GM10266 (cell line): Measurements from ENCODE around the gene GRM8.

ENCODE experiments used
- DNase-seq: peaks from one replicate; pipeline ENCODE4 v3.0.0; 2012; ENCODE audit errors: extremely low spot score
- CTCF ChIP-seq: IDR thresholded peaks from 2 replicates; pipeline ENCODE4 v1.5.1; 2012; ENCODE audit warnings: mild to moderate bottlenecking, low read depth; ENCODE audit not compliant: control insufficient read depth, insufficient read depth; ENCODE audit errors: missing control alignments

The GRM8 gene

GRCh38 chr7:127114742-127115265 lies 137.9 kb downstream of the GRM8 start:
- no peak for TF ChIP-seq CTCF
- DNase-seq: no peak

- DNase-seq: peak; percentile 50
- TF ChIP-seq CTCF: peak; percentile 20
These were observed 145.1 kb downstream of the GRM8 start for GRCh38 chr7:127107601-127108007.

- TF ChIP-seq CTCF: no peak
- DNase-seq: no peak
These were observed 159.4 kb downstream of the GRM8 start for GRCh38 chr7:127093340-127093739.

- DNase-seq: no peak
- no peak for TF ChIP-seq CTCF
These were observed 161.1 kb downstream of the GRM8 start for GRCh38 chr7:127091620-127092019.

- TF ChIP-seq CTCF: no peak
- DNase-seq: no peak
These were observed 163.6 kb downstream of the GRM8 start for GRCh38 chr7:127089146-127089545.

GRCh38 chr7:127081539-127081938 lies 171.2 kb downstream of the GRM8 start:
- DNase-seq: no peak

GRCh38 chr7:127080576-127080975 lies 172.2 kb downstream of the GRM8 start:
- no peak for DNase-seq
- no peak for TF ChIP-seq CTCF

More at GRCh38 chr7:127081539-127081938, 171.2 kb downstream of the GRM8 start:
- no peak for TF ChIP-seq CTCF
